HepG2 (cell line): ENCODE results near the gene CTSA. TPM values are rescaled to one million over a fixed set of nuclear protein-coding genes. Genes with fewer than 3 reads are reported as not detected.

Experiments
- ATAC-seq: fragments of 200-7000 bp; cut with Tn5 transposase; 3 replicates; pipeline ENCODE4 v1.9.1; 2020; ENCODE audit warnings: mild to moderate bottlenecking, moderate library complexity
- BruUV-seq: library from RNA; stranded (reverse); fragments of 400-500 nt; replicated peaks from 2 replicates; lab custom pipeline; 2021; lab: Mats Ljungman, UMichigan
- CTCF ChIA-PET: fragments of 300-600 bp; formaldehyde crosslinking; extraction: SDS; loops from one replicate; lab custom pipeline; 2021; ENCODE audit warnings: low total read pairs, inconsistent platforms, low intra/inter-chr PET ratio; lab: Yijun Ruan, JAX
- POLR2A ChIA-PET: fragments of 350-600 bp; sonication (Branson Sonifier 250); formaldehyde crosslinking; loops from one replicate; lab custom pipeline; 2020; ENCODE audit warnings: antibody characterized with exemption, inconsistent platforms; lab: Yijun Ruan, JAX
- DNase-seq: peaks from one replicate; pipeline ENCODE4 v3.0.0-alpha.2; 2015; ENCODE audit warnings: low spot score
- FAIRE-seq: peaks from 3 replicates; lab custom pipeline; 2011; peaks lifted over from hg19 to GRCh38; lab: Jason Lieb, UNC
- H2AFZ ChIP-seq: one replicate; pipeline ENCODE4 v1.6.1; 2011; ENCODE audit warnings: low read length, inconsistent platforms
- H3K27ac ChIP-seq: fragments of 300-600 bp; 3 replicates; pipeline ENCODE4 v1.8.0; 2011; ENCODE audit warnings: mixed run types, mild to moderate bottlenecking, mixed read lengths, low read length, inconsistent platforms; ENCODE audit not compliant: insufficient read depth; ENCODE audit errors: extremely low read length
- H3K27me3 ChIP-seq, 2 experiments: fragments of 200-600 bp in 1 of 2; 2 replicates in 1 of 2; 3 replicates in 1 of 2; pipeline versions ENCODE4 v1.6.0 to v1.8.0; 2011; ENCODE audit warnings: low read length in 2 of 2, mild to moderate bottlenecking in 2 of 2, moderate library complexity in 2 of 2, inconsistent platforms in 1 of 2; ENCODE audit not compliant: insufficient read depth in 2 of 2, control insufficient read depth in 1 of 2
- H3K36me3 ChIP-seq, 2 experiments: fragments of 200-600 bp in 1 of 2; replicated peaks in 1 of 2; 2 replicates in 1 of 2; 3 replicates in 1 of 2; pipeline versions ENCODE4 v1.5.1 to v1.8.0; 2011; ENCODE audit warnings: low read length in 2 of 2, inconsistent platforms in 1 of 2; ENCODE audit not compliant: insufficient read depth in 2 of 2, control insufficient read depth in 1 of 2
- H3K4me1 ChIP-seq: 2 replicates; pipeline ENCODE4 v1.5.1; 2012; ENCODE audit warnings: low read length, inconsistent platforms; ENCODE audit not compliant: insufficient read depth
- H3K4me2 ChIP-seq: 2 replicates; pipeline ENCODE4 v1.6.0; 2011; ENCODE audit warnings: low read depth, low read length, inconsistent platforms
- H3K4me3 ChIP-seq, 3 experiments: fragments of 200-600 bp in 1 of 3; sonication (generic), shearing (Covaris generic) in 1 of 3; replicated peaks in 1 of 3; 2 replicates each; pipeline ENCODE4 v1.5.1; 2011 to 2016; ENCODE audit warnings: low read length in 3 of 3, inconsistent platforms in 2 of 3, low read depth in 2 of 3, mild to moderate bottlenecking in 2 of 3, control low read depth in 1 of 3, mixed read lengths in 1 of 3; ENCODE audit not compliant: insufficient read depth in 1 of 3
- H3K79me2 ChIP-seq: one replicate; pipeline ENCODE4 v1.6.1; 2011; ENCODE audit warnings: low read length, inconsistent platforms; ENCODE audit not compliant: insufficient read depth
- H3K9ac ChIP-seq: 2 replicates; pipeline ENCODE4 v1.6.0; 2011; ENCODE audit warnings: mild to moderate bottlenecking, low read depth, low read length, inconsistent platforms; ENCODE audit not compliant: insufficient read depth
- H3K9me3 ChIP-seq: 2 replicates; pipeline ENCODE4 v1.5.1; 2012; ENCODE audit warnings: mild to moderate bottlenecking, low read length
- H4K20me1 ChIP-seq: 2 replicates; pipeline ENCODE4 v1.6.0; 2011; ENCODE audit warnings: inconsistent platforms, mild to moderate bottlenecking, low read length, moderate library complexity; ENCODE audit not compliant: insufficient read depth
- ARID5B ChIP-seq: IDR thresholded peaks from 2 replicates; pipeline ENCODE4 v1.4.0; 2020; ENCODE audit warnings: mild to moderate bottlenecking, missing genetic modification reagents
- CTCF ChIP-seq: sonication (generic); formaldehyde crosslinking; IDR thresholded peaks from 2 replicates; pipeline ENCODE4 v1.5.0; 2020; ENCODE audit warnings: mild to moderate bottlenecking, missing genetic modification reagents, moderate library complexity
- FOXK1 ChIP-seq: sonication (generic); formaldehyde crosslinking; IDR thresholded peaks from 2 replicates; pipeline ENCODE4 v1.4.0; 2020; ENCODE audit warnings: low read depth, missing genetic modification reagents, borderline replicate concordance
- HOXA3 ChIP-seq: sonication (generic); formaldehyde crosslinking; IDR thresholded peaks from 2 replicates; pipeline ENCODE4 v1.5.0; 2020; ENCODE audit warnings: missing genetic modification reagents
- MAZ ChIP-seq, 2 experiments: sonication (generic) in 1 of 2; formaldehyde crosslinking in 1 of 2; IDR thresholded peaks; 2 replicates each; pipeline versions ENCODE4 v1.5.0 to v1.6.1; 2012 to 2020; ENCODE audit warnings: low read depth in 2 of 2, mild to moderate bottlenecking in 2 of 2, borderline replicate concordance in 1 of 2, improper control_type of control experiment in 1 of 2, low read length in 1 of 2, missing genetic modification reagents in 1 of 2, moderate library complexity in 1 of 2
- PAWR ChIP-seq: sonication (generic); formaldehyde crosslinking; IDR thresholded peaks from 2 replicates; pipeline ENCODE4 v1.4.0; 2020; ENCODE audit warnings: missing genetic modification reagents, mild to moderate bottlenecking, borderline replicate concordance
- RAD51 ChIP-seq: fragments of 450-650 bp; IDR thresholded peaks from 2 replicates; pipeline ENCODE4 v1.6.1; 2016; ENCODE audit warnings: borderline replicate concordance
- SOX13 ChIP-seq, 3 experiments: fragments of 450-650 bp in 1 of 3; sonication (generic) in 1 of 3; formaldehyde crosslinking in 1 of 3; IDR thresholded peaks in 2 of 3; conservative IDR thresholded peaks in 1 of 3; 2 replicates each; pipeline versions ENCODE4 v1.5.0 to v1.6.1; 2016 to 2020; ENCODE audit warnings: antibody characterized with exemption in 1 of 3, mild to moderate bottlenecking in 1 of 3, missing compliant biosample characterization in 1 of 3, missing genetic modification reagents in 1 of 3, moderate library complexity in 1 of 3
- SYNCRIP ChIP-seq: fragments of 200-400 bp; formaldehyde crosslinking; IDR thresholded peaks from 2 replicates; pipeline ENCODE4 v1.6.1; 2018; ENCODE audit warnings: mild to moderate bottlenecking, low read depth, low read length; ENCODE audit not compliant: insufficient read depth
- TBX2 ChIP-seq: sonication (generic); formaldehyde crosslinking; IDR thresholded peaks from 2 replicates; pipeline ENCODE4 v1.5.0; 2020; ENCODE audit warnings: missing genetic modification reagents, mild to moderate bottlenecking, borderline replicate concordance
- THYN1 ChIP-seq: sonication (generic); formaldehyde crosslinking; IDR thresholded peaks from 2 replicates; pipeline ENCODE4 v1.8.1; 2023; ENCODE audit warnings: low read depth, mild to moderate bottlenecking, moderate library complexity, missing genetic modification reagents, borderline replicate concordance
- ZNF552 ChIP-seq: sonication (generic); formaldehyde crosslinking; IDR thresholded peaks from 2 replicates; pipeline ENCODE4 v1.9.0; 2022; ENCODE audit warnings: missing genetic modification reagents, mild to moderate bottlenecking, borderline replicate concordance
- ZNF773 ChIP-seq: sonication (generic); formaldehyde crosslinking; IDR thresholded peaks from 2 replicates; pipeline ENCODE4 v1.4.0; 2020; ENCODE audit warnings: missing genetic modification reagents, borderline replicate concordance
- WGBS: methylation state at CpG from one replicate; pipeline ENCODE4 v1.1.6; 2017; ENCODE audit warnings: low lambda C conversion rate; 5-methylcytosine and 5-hydroxymethylcytosine counted together
- in situ Hi-C: cut with HindIII; loops from 2 replicates; pipeline ENCODE4 v1.10.0; 2017; ENCODE audit warnings: low pct_unique_long_range_greater_than_20kb; ENCODE audit not compliant: extremely low pct_ligation_motif_present
- intact Hi-C: fragments of 100-400 bp; cut with micrococcal nuclease; formaldehyde crosslinking; loops from one replicate; pipeline ENCODE4 v1.10.0; 2022; ENCODE audit not compliant: unreplicated experiment
- polyA plus RNA-seq, 8 experiments: library from polyadenylated mRNA; depleted of rRNA in 3 of 8; stranded (reverse) in 7 of 8; unstranded in 1 of 8; fragments of >200 nt; fragmentation: Illumina TruSeq in 4 of 8; extraction: Trizol in 4 of 8; gene quantifications; 2 replicates each; pipeline versions ENCODE4 v1.2.1 to v1.2.3, GENCODE V29; 2011 to 2016; ENCODE audit warnings: low read depth in 4 of 8, missing spikeins in 1 of 8, mixed read lengths in 1 of 8; ENCODE audit not compliant: insufficient read depth in 1 of 8
- total RNA-seq, 5 experiments: library from RNA; depleted of rRNA; stranded (reverse); fragments of >200 nt; fragmentation: Illumina TruSeq; extraction: Trizol; gene quantifications; 2 replicates each; pipeline ENCODE4 v1.2.3, GENCODE V29; 2016; ENCODE audit warnings: low read depth in 1 of 5

CTSA gene
- total and polyA plus RNA-seq, 2 of the 13 experiments (the other 11 are each of a cell fraction or from before 2014, with no cell fraction given), result 202 to 231 TPM

GRCh38 chr20:45946149-45946970, 55.2 kb downstream of the CTSA start (continued):
- TF ChIP-seq ARID5B (CRISPR knock-in tag), result peak; percentile 92
- TF ChIP-seq FOXK1, result peak; percentile 81; the same call in 1 of the 2 replicates
- TF ChIP-seq ZNF773 (CRISPR knock-in tag), result no peak
- TF ChIP-seq MAZ (IDR thresholded peaks at IDR 0.05; ENCODE audit: borderline replicate concordance, low read depth, low read length), result no peak
- peak; percentile 94 for TF ChIP-seq MAZ (CRISPR knock-in tag; IDR thresholded peaks at IDR 0.05; ENCODE audit: low read depth)

GRCh38 chr20:45947110-45947866, 56.2 kb downstream of the CTSA start:
- intact Hi-C loops (no loop called here), in situ Hi-C loops (loop anchor here (5.0 kb wide), 1 partner anchor 120 kb away; the partner anchor contains the start of gene TNNC2)
- H3K79me2 ChIP-seq, result no peaks in the 10 kb centered on the region
- H3K9me3 ChIP-seq, result no peaks in the 10 kb centered on the region
- H3K9ac ChIP-seq, result peak overlapping the region; percentile 47; the same call in 1 of the 2 replicates
- H3K4me1 ChIP-seq, result peaks cover 30% of the 10 kb centered on the region
- H3K4me3 ChIP-seq, result no peak overlapping the region
- H3K27me3 ChIP-seq, result no peaks in the 10 kb centered on the region
- 95% methylated on average over 26 of the region's 29 CpGs for WGBS
- ATAC-seq (no peak), DNase-seq (no peak), FAIRE-seq (no peak)
- ChIA-PET CTCF (interaction anchor here (1.4 kb wide), 1 partner anchor 14 kb away, joined by 3 read pairs; no protein-coding TSS in a partner anchor), POLR2A (interaction anchor here (0.8 to 7.7 kb wide), 17 partner anchors 12 to 141 kb away, joined by 3 to 201 read pairs (median 8); partner anchors contain the start of genes CTSA, NEURL2, PCIF1 and SPATA25)
- H3K36me3 ChIP-seq, result peaks cover 57 to 87% of the 10 kb centered on the region in 2 experiments
- no TSS peak for BruUV-seq
- no peak overlapping the region for H2AFZ ChIP-seq
- peak overlapping the region; percentile 65 for H3K27ac ChIP-seq
- no peak overlapping the region for H3K4me2 ChIP-seq
- no peaks in the 10 kb centered on the region for H4K20me1 ChIP-seq
- no peak for TF ChIP-seq TBX2 (CRISPR knock-in tag)
- TF ChIP-seq CTCF, result no peak
- TF ChIP-seq THYN1 (CRISPR knock-in tag), result no peak
- TF ChIP-seq RAD51, result no peak
- TF ChIP-seq ZNF552 (CRISPR knock-in tag), result peak; percentile 36; the same call in 1 of the 2 replicates
- no peak for TF ChIP-seq SOX13 (IDR thresholded peaks at IDR 0.05)
- TF ChIP-seq SOX13 (CRISPR knock-in tag; conservative IDR thresholded peaks at IDR 0.05 in 1 of 2, IDR thresholded peaks at IDR 0.05 in 1 of 2), result no peak
- TF ChIP-seq SYNCRIP, result no peak
- no peak for TF ChIP-seq HOXA3 (CRISPR knock-in tag)
- TF ChIP-seq PAWR, result no peak
